Frontal cortex (tissue), 4 donors: Measurements from ENCODE around the gene BTNL9. TPM values are rescaled to one million over a fixed set of nuclear protein-coding genes. Genes with fewer than 3 reads are reported as not detected.
"Not testable (repeated sequence)": the region's sequence is repeated elsewhere in the genome, so short reads cannot be mapped to it uniquely, and the experiment has no call there.

Experiments
- DNase-seq, 2 donors: peaks; one replicate each; pipeline ENCODE4 v3.0.0; 2012; ENCODE audit warnings: low spot score in 2 of 2
- FAIRE-seq: peaks from 2 replicates; lab custom pipeline; 2012; peaks lifted over from hg19 to GRCh38; lab: Jason Lieb, UNC
- total RNA-seq: library from RNA; depleted of rRNA; stranded (reverse); fragments of >200 nt; gene quantifications from one replicate; pipeline ENCODE4 v1.2.3, GENCODE V29; 2014
- donor health status: control.
- donor health status: control.
- donor health status: control.

Gene BTNL9
- total RNA-seq, 1 donor from 2014 or later, result 2.9 TPM

DNA sequence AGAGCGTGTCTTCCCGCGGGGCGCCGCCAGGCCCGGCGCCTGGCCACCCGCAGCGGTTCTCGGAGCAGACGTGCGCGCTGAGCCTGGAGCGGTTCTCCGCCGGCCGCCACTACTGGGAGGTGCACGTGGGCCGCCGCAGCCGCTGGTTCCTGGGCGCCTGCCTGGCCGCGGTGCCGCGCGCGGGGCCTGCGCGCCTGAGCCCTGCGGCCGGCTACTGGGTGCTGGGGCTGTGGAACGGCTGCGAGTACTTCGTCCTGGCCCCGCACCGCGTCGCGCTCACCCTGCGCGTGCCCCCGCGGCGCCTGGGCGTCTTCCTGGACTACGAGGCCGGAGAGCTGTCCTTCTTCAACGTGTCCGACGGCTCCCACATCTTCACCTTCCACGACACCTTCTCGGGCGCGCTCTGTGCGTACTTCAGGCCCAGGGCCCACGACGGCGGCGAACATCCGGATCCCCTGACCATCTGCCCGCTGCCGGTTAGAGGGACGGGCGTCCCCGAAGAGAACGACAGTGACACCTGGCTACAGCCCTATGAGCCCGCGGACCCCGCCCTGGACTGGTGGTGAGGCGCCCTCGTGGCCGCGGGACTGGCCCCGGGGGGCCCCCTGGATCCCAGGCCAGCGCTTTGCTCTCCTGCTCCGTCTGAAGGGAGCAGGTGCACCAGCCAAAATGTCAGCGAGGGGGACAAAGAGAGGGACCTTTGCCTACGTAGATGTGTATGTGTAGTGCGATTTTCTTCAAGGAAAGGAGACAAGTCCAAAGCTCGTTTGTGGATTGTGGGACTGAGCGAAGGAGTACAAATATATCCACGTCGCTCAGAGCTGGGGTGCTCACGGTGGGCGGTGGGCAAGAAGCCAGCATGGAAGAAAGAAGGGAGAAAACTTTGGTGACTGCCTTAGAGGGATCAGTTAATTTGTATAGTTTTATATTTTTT lies 19.5 kb downstream of the BTNL9 start:
- FAIRE-seq (no peak), DNase-seq (no peak)

DNA sequence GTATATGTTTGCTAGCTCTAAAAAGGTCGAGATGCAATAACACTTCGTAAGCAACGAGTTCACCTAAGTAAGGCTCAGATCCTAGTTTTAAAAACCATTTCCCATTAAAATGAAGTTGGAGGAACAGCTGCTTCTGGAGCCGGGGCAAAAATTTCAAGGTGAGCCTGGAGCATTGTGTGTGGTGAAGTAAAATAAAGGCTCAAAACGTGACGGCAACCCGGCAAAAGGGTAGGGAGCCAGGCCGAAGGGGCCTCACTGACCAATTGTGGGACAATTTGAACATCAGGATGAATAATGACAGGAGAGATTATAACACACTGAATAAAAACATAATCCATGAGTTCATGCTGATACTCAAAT lies 20.1 kb downstream of the BTNL9 start:
- FAIRE-seq, result no peak
- DNase-seq, result no peak

DNA sequence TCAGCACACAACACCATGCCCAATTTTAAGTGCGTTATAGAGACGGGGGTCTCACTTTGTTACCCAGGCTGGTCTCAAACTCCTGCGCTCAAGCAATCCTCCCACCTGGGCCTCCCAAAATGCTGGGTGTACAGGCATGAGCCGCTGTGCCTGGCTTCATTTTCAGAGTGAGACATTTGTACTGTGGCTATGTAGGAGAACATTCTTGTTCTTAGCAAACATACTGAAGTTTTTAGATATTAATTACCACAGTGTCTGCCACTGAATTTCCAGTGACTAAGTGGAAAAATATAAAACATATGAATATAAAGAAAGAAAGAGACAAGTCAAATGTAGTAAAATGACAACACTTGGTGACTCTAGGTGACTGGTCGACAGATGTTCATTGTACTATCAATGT lies 20.9 kb downstream of the BTNL9 start:
- DNase-seq (no peak), FAIRE-seq (no peak)

- FAIRE-seq (no peak), DNase-seq (no peak)
These were observed 21.6 kb downstream of the BTNL9 start for GRCh38 chr5:181061645-181062044.

- FAIRE-seq (no peak), DNase-seq (no peak)
These were observed 22.6 kb downstream of the BTNL9 start for GRCh38 chr5:181062631-181063030.

GRCh38 chr5:181063514-181063913 lies 23.4 kb downstream of the BTNL9 start:
- no peak for FAIRE-seq
- DNase-seq, result no peak

- no peak for DNase-seq
These were observed 24.9 kb downstream of the BTNL9 start for GRCh38 chr5:181064987-181065386.

GRCh38 chr5:181069767-181070491 lies 29.9 kb downstream of the BTNL9 start:
- DNase-seq, result no peak
- no peak for FAIRE-seq

More at GRCh38 chr5:181064987-181065386, 24.9 kb downstream of the BTNL9 start:
- FAIRE-seq, result no peak

GRCh38 chr5:181070523-181070922 lies 30.5 kb downstream of the BTNL9 start:
- DNase-seq, result no peak
- FAIRE-seq, result no peak

GRCh38 chr5:181071257-181071656 lies 31.2 kb downstream of the BTNL9 start:
- DNase-seq, result no peak
- no peak for FAIRE-seq

DNA sequence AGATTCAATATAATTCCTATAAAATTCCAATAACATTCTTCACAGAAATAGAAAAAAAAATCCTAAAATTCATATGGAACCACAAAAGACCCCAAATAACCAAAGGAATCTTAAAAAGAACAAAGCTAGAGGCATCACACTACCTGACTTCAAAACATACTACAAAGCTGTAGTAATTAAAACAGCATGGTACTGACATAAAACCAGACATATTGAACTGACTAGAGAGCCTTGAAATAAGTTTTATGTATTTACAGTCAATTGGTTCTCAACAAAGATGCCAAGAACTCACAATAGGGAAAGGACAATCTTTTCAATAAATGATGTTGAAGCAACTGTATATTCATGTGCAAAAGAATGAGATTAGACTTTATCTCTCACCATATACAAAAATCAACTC lies 36.9 kb downstream of the BTNL9 start:
- no peak for FAIRE-seq
- DNase-seq, result no peak

- no peak for FAIRE-seq
- DNase-seq, result no peak
These were observed 41.9 kb downstream of the BTNL9 start for GRCh38 chr5:181081989-181082388.

DNA sequence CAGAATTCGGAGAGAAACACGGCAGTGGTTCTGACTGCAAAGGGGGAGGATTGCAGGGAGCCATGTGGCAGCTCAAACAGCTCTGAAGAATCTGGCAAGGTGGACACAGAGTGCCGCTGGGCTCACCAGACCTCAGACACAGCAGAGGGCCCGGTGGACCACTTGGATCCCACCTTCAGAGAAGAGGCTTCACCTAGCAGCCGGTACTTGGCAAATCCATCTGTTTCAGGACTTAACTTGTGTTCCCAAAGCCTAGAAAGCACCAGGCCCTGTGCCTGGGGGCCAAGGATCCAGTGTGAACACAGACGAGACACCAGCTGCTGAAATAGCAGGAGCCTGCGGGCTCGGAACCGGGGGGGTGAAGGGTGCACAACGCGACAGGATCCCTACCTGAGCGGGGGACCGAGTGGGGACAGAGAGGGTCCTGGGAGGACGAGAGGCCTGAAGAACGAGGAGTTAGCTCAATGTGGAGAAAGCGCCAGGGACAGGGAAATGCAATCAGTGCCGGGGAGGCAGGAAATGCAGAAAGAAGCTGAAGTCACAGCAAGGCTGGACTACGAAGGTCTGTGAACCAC lies 44.6 kb downstream of the BTNL9 start:
- no peak for DNase-seq
- no peak for FAIRE-seq

- DNase-seq, result no peak
- no peak for FAIRE-seq
These were observed 46.2 kb downstream of the BTNL9 start for GRCh38 chr5:181086026-181086883.

DNA sequence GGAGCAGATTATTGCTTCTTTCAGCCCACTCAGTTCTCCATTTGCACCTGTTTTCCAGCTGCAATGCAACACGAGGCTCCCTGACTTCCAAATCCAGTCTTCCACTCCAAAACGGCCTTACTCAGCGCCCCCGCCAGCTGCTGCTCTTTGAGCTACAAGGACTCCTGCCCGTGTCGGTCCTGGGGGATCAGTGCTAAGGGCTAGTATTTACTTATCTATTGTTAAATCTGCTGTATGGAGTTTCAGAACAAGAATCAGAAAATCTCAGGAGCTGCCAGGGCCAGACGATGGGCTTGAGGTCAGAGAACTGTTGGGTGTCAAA lies 46.8 kb downstream of the BTNL9 start:
- DNase-seq, result no peak
- no peak for FAIRE-seq

DNA sequence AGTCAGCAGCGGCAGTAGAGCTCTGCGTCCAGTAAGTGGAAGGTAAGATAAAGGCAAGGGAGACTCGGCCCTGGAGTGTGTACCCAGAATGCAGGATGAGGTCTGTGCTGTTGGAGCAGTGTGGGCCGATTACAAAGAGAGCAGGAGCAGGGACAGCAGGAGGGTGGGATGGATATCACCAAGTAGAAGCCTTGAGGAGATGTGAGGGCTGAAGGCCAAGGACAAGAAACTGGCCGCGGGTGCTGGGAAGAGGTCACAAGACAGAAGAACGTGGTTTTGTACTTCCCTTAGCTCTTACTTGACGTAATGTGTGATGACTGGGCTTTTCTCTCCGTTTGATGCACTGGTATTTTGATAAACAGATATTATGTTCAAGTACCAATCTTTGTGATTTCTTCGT lies 47.2 kb downstream of the BTNL9 start:
- DNase-seq, result no peak
- FAIRE-seq, result no peak

- DNase-seq, result no peak
- FAIRE-seq, result no peak
These were observed 48.2 kb downstream of the BTNL9 start for GRCh38 chr5:181088289-181088688.

DNA sequence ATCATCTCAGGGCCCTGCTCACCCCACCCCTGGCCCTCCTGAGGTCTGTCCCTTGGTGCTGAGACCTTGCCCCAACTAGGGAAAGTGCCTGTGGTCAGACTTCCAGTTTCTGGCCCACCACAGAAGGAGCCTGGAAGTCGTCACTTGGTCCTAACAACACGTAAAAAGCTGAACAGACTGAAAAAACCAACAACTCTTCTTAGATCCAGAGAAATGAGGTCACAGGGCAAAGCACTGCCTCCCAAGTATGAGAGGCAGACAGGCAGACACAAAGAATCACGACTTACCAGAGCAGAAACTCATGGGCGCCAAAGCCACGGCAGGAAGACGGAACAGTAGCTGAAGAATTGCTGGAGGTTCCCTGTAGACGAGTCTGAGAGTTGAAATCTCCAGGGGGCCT lies 52.4 kb downstream of the BTNL9 start:
- DNase-seq, result no peak
- no peak for FAIRE-seq

GRCh38 chr5:181095162-181095561 lies 55.1 kb downstream of the BTNL9 start:
- not testable (repeated sequence) for DNase-seq, FAIRE-seq
